ENCODE results near the gene ITGA8. TPM values are rescaled to one million over a fixed set of nuclear protein-coding genes. Genes with fewer than 3 reads are reported as not detected.

The ITGA8 gene
- polyA plus RNA-seq, 3 donors, result not detected

DNA sequence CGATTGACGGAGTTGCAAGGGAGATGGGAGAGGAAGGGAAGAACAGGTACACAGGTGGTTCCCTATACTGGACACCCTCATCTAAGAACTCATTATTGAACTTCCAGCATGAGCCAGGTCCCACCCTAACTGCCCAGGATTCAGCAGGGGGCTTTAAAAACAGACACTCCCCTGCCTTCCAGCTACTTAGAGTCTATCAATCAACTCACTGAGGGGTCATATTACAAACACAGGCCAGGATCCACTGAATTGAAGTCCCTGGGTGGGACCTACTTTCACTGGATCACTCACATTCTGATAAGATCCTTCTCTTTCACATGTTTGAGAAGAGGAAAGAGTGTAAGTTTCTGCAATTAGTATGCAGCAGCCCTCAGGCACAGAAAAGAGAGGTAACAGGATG is 92.8 kb downstream of the ITGA8 start:
- no peak for DNase-seq
- no CpG with 5 or more reads among the region's 2 CpGs for WGBS (ENCODE audit: insufficient coverage)
- Histone ChIP-seq H3K27me3 (ENCODE audit: control insufficient read depth in 2 of 2, insufficient read depth in 2 of 2, low read length in 2 of 2) (no peaks in the 10 kb centered on the region), H3K4me1 (ENCODE audit: control insufficient read depth in 1 of 2, insufficient read depth in 2 of 2, low read length in 2 of 2) (no peaks in the 10 kb centered on the region), H3K4me3 (replicated peaks in 1 of 3; ENCODE audit: low read depth in 2 of 3, low read length in 3 of 3) (no peak overlapping the region), H3K36me3 (replicated peaks in 1 of 2; ENCODE audit: control insufficient read depth in 1 of 2, insufficient read depth in 2 of 2, low read length in 2 of 2) (no peaks in the 10 kb centered on the region), H3K4me2 (replicated peaks; ENCODE audit: extremely low read depth, low read length, poor library complexity, severe bottlenecking) (no peak overlapping the region), H3K79me2 (ENCODE audit: insufficient read depth, low read length) (no peaks in the 10 kb centered on the region), H3K27ac (ENCODE audit: low read depth in 1 of 2, low read length in 2 of 2) (no peak overlapping the region), H2AFZ (ENCODE audit: insufficient read depth, low read depth, low read length, poor library complexity, severe bottlenecking) (no peak overlapping the region), H3K9ac (ENCODE audit: insufficient read depth, low read length, poor library complexity, severe bottlenecking) (no peak overlapping the region), H4K20me1 (ENCODE audit: insufficient read depth, low read length) (no peaks in the 10 kb centered on the region), H3K9me3 (replicated peaks in 1 of 2; ENCODE audit: control insufficient read depth in 1 of 2, insufficient read depth in 1 of 2, low read length in 2 of 2) (no peaks in the 10 kb centered on the region)
- Mint-ChIP-seq H3K27me3 (ENCODE audit: low read depth in 3 of 3) (peaks cover 1 to 3% (median 2%) of the 10 kb centered on the region in 3 donors), H3K36me3 (no peaks in the 10 kb centered on the region), H3K4me1 (no peaks in the 10 kb centered on the region), H3K27ac (peak overlapping the region in 1 of 7 donors; percentile 3), H3K4me3 (no peak overlapping the region), H3K9me3 (peaks cover 0 to 5% (median 2%) of the 10 kb centered on the region in 7 donors)
- intact Hi-C loops (cut with micrococcal nuclease), result no loop called here
- TF ChIP-seq, protein P1, sequence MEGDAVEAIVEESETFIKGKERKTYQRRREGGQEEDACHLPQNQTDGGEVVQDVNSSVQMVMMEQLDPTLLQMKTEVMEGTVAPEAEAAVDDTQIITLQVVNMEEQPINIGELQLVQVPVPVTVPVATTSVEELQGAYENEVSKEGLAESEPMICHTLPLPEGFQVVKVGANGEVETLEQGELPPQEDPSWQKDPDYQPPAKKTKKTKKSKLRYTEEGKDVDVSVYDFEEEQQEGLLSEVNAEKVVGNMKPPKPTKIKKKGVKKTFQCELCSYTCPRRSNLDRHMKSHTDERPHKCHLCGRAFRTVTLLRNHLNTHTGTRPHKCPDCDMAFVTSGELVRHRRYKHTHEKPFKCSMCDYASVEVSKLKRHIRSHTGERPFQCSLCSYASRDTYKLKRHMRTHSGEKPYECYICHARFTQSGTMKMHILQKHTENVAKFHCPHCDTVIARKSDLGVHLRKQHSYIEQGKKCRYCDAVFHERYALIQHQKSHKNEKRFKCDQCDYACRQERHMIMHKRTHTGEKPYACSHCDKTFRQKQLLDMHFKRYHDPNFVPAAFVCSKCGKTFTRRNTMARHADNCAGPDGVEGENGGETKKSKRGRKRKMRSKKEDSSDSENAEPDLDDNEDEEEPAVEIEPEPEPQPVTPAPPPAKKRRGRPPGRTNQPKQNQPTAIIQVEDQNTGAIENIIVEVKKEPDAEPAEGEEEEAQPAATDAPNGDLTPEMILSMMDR (IDR thresholded peaks at IDR 0.05), result no peak

DNA sequence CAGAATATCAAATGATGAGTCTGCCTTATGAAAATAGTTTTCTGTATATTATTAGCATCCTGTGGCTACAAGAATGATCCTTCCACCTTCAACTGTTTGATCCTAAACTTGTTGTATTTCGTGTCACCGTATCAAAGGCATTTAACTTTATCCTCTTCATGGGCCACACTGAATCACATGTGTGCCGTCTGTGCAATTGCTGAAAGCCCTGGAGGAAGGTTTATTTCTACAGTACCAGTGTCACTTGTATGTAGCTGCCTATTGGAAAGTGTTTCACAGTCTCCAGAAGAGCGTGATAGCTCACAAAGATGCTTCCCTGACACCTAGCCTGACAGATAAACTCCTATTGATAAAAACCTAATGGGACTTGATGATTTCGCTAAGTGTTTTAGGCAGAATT is 94.5 kb downstream of the ITGA8 start:
- Histone ChIP-seq H3K27ac (ENCODE audit: low read depth in 1 of 2, low read length in 2 of 2) (no peak overlapping the region), H3K9ac (ENCODE audit: insufficient read depth, low read length, poor library complexity, severe bottlenecking) (no peak overlapping the region), H3K36me3 (replicated peaks in 1 of 2; ENCODE audit: control insufficient read depth in 1 of 2, insufficient read depth in 2 of 2, low read length in 2 of 2) (no peaks in the 10 kb centered on the region), H3K4me2 (replicated peaks; ENCODE audit: extremely low read depth, low read length, poor library complexity, severe bottlenecking) (no peak overlapping the region), H2AFZ (ENCODE audit: insufficient read depth, low read depth, low read length, poor library complexity, severe bottlenecking) (no peak overlapping the region), H3K4me1 (ENCODE audit: control insufficient read depth in 1 of 2, insufficient read depth in 2 of 2, low read length in 2 of 2) (no peaks in the 10 kb centered on the region), H3K27me3 (ENCODE audit: control insufficient read depth in 2 of 2, insufficient read depth in 2 of 2, low read length in 2 of 2) (no peaks in the 10 kb centered on the region), H3K4me3 (replicated peaks in 1 of 3; ENCODE audit: low read depth in 2 of 3, low read length in 3 of 3) (no peak overlapping the region), H4K20me1 (ENCODE audit: insufficient read depth, low read length) (no peaks in the 10 kb centered on the region), H3K9me3 (replicated peaks in 1 of 2; ENCODE audit: control insufficient read depth in 1 of 2, insufficient read depth in 1 of 2, low read length in 2 of 2) (no peaks in the 10 kb centered on the region), H3K79me2 (ENCODE audit: insufficient read depth, low read length) (no peaks in the 10 kb centered on the region)
- Mint-ChIP-seq H3K27me3 (ENCODE audit: low read depth in 3 of 3) (peaks cover 1 to 5% (median 2%) of the 10 kb centered on the region in 3 donors), H3K4me1 (no peaks in the 10 kb centered on the region), H3K27ac (no peak overlapping the region), H3K36me3 (no peaks in the 10 kb centered on the region), H3K4me3 (no peak overlapping the region), H3K9me3 (peaks cover 0 to 3% (median 2%) of the 10 kb centered on the region in 7 donors)
- intact Hi-C loops (cut with micrococcal nuclease), result no loop called here
- TF ChIP-seq, protein P1 (IDR thresholded peaks at IDR 0.05), result no peak
- WGBS (ENCODE audit: insufficient coverage), result no CpG with 5 or more reads among the region's 5 CpGs
- DNase-seq, result no peak
